Left renal cortex interstitium (tissue), 4 donors: ENCODE data around the gene SVIL. TPM values are rescaled to one million over a fixed set of nuclear protein-coding genes. Genes with fewer than 3 reads are reported as not detected.
"Not testable (repeated sequence)": the region's sequence is repeated elsewhere in the genome, so short reads cannot be mapped to it uniquely, and the experiment has no call there.

ENCODE experiments used
- DNase-seq, 4 donors: peaks; one replicate each; pipeline ENCODE4 v3.0.0-alpha.2; 2013; ENCODE audit warnings: low read depth in 4 of 4, low spot score in 2 of 4, missing footprints in 1 of 4
- polyA plus RNA-seq, 4 donors: library from polyadenylated mRNA; unstranded; fragments of 120-200 nt; gene quantifications; one replicate each; pipeline ENCODE4 v1.2.1, GENCODE V29; 2013; ENCODE audit not compliant: insufficient read length in 4 of 4

The SVIL gene
- polyA plus RNA-seq, 4 donors, result 38.6 to 42.5 (median 40.9) TPM

GRCh38 chr10:29524720-29525119, 110.1 kb downstream of the SVIL start:
- no peak for DNase-seq

GRCh38 chr10:29524294-29524693, 110.5 kb downstream of the SVIL start:
- no peak for DNase-seq

GRCh38 chr10:29522918-29523317, 111.9 kb downstream of the SVIL start:
- no peak for DNase-seq

DNA sequence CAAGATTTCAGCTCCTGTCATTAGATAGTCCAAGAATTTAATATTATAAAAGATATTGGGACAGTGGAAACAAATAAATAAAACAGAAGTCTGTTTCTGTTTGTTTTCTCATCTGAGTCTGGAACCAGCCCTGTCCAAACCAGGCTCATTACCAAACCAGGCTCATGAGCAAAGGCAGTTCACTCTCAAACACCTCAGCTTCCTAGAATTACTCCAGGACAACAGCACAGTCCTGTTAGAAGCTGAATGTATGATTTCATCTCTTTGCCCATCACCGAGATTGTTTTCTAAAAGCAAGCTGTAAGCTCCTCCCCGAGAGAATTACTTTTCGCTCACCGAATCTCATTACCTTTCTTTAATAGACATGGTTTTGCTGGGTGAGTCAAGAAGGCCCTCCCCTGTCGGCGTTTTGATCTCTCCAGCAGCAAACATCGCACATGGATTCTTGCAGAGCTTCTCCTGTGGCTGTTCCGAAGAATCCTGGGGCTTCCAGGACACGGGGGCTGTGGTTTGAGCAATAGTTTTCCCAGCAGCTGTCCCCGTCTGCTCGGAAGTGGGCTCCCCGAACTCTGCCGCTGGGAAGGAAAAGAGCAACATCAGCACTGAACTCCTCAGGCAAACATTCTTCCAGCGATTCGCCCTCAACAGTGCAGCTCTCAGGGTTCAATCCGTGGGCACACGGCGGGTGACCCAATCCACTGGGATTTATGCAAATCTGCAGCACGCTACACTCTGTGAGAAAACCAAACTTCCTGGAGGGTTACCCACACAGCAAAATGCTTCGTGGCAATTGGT, 112.5 kb downstream of the SVIL start:
- no peak for DNase-seq

GRCh38 chr10:29519659-29520058, 115.1 kb downstream of the SVIL start:
- no peak for DNase-seq

- DNase-seq, result no peak
Measured at GRCh38 chr10:29517352-29517923, 117.3 kb downstream of the SVIL start.

DNA sequence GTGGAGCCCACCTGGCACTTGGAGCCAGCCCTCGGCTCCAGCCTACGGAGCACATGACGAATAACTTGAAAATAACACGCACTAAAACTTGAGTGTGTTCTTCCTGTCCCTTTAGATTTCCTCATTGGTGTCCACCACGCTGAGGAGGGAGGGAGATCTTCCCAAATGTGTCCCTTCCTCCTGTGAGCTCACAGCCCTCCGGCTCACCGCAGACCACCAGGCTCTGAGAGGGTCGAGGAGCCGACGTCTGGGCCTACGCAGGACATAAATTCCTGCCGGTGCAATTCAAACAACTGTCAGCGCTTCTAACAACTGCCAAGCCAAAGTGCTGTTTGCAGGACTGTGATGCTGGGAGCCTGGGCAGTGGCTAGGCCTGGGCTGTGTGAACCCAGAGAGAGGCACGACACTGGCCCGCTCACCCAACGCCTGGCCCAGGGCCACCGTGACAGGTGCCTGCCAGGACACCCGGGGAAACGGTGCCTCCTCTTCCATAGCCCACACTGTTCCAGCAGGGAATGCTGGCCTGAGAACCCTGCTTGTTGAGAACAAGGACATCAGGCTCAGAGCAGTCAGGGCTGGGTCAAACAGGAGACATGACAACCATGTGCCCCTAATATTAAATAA, 118.3 kb downstream of the SVIL start:
- not testable (repeated sequence) for DNase-seq

GRCh38 chr10:29515879-29516278, 118.9 kb downstream of the SVIL start:
- DNase-seq, result not testable (repeated sequence)

- not testable (repeated sequence) for DNase-seq
Measured at GRCh38 chr10:29515104-29515503, 119.7 kb downstream of the SVIL start.

- DNase-seq, result no peak
Measured at GRCh38 chr10:29514306-29514705, 120.5 kb downstream of the SVIL start.

GRCh38 chr10:29512425-29512974, 122.3 kb downstream of the SVIL start:
- DNase-seq, result no peak

DNA sequence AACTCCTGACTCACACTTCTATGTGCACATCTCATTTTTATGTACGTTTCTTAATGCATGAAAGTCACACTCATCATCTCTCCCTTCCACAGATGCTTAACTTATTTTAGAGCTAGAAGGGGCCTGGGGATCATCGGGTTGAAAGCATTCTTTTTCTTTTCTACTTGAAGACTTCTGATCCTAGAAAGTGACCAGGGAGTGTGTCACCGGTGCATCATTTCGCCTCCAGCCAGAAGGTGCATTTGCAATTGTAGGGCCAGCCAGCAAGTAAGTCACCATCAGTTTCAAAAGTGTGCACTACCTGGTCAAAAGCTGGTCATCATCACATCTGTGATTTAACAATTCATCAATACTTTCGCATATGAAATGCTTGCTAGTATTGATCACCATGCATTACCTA, 123.0 kb downstream of the SVIL start:
- not testable (repeated sequence) for DNase-seq

- not testable (repeated sequence) for DNase-seq
Measured at GRCh38 chr10:29510483-29511157, 124.2 kb downstream of the SVIL start.

GRCh38 chr10:29508554-29509244, 126.1 kb downstream of the SVIL start:
- DNase-seq, result no peak

GRCh38 chr10:29507750-29508149, 127.0 kb downstream of the SVIL start:
- not testable (repeated sequence) for DNase-seq

DNA sequence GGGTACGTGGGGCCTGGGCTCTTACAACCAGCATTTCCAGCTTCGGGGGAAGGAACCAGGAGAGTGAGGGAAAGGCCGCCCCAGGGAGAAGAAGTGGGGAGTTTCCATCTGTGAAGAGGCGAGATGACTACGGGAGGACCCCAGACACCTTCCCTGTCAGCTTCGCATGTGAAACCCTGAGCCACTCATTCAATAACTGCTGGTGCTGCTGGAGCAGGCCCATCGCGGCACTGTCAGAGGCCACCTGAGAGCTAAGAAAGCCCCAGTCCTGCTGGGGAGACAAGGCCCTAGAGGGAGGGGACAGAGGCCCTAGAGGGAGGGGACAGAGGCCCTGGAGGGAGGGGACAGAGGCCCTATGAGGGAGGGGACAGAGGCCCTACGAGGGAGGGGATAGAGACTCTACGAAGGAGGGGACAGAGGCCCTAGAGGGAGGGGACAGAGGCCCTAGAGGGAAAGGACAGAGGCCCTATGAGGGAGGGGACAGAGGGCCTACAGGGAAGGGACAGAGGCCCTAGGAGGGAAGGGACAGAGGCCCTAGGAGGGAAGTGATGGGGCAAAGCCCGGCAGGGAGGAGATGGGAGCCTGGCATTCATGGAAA, 128.3 kb downstream of the SVIL start:
- DNase-seq, result not testable (repeated sequence)

GRCh38 chr10:29502351-29502750, 132.4 kb downstream of the SVIL start:
- no peak for DNase-seq

DNA sequence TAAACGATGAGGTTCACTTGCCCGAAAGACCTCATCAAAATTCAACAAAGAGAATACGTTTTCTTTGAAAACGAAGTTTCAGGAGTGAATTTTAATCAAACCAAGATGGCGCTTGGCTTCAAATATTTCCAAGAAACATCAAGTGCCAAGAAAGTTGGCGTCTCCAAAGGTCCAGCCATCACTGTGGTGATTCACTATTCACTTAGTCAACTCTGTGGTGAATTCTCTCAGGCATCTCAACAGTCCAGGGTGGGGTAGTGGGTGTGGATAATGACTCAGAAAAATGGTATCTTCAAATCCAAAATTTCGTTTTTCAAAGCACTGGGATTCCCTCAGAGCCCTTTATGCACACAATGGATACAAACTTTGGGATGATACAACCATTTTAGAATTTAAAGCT, 133.1 kb downstream of the SVIL start:
- no peak for DNase-seq

- no peak for DNase-seq
Measured at GRCh38 chr10:29499993-29500537, 134.7 kb downstream of the SVIL start.
